PFSK-1 (cell line): ENCODE data around the gene ADAM12.

Experiments used
- FOXP2 ChIP-seq: optimal IDR thresholded peaks from 2 replicates; pipeline ENCODE3; 2011; ENCODE audit warnings: borderline replicate concordance, control low read depth, inconsistent platforms; ENCODE audit not compliant: insufficient read depth; ENCODE audit errors: extremely low read length, extremely low read depth
- POLR2AphosphoS5 ChIP-seq: IDR thresholded peaks from 2 replicates; pipeline ENCODE4 v1.6.1; 2012; ENCODE audit warnings: low read depth, mild to moderate bottlenecking, control low read depth, low read length, moderate library complexity
- REST ChIP-seq, 2 experiments: IDR thresholded peaks; 2 replicates each; pipeline versions ENCODE4 v1.6.1 to v1.8.0; 2011 to 2012; ENCODE audit warnings: low read depth in 2 of 2, low read length in 2 of 2, control low read depth in 1 of 2, inconsistent platforms in 1 of 2, mild to moderate bottlenecking in 1 of 2, moderate library complexity in 1 of 2; ENCODE audit not compliant: insufficient read depth in 1 of 2
- SIN3A ChIP-seq: IDR thresholded peaks from 2 replicates; pipeline ENCODE4 v1.6.1; 2012; ENCODE audit warnings: mild to moderate bottlenecking, low read length, moderate library complexity, borderline replicate concordance; ENCODE audit not compliant: insufficient read depth
- TAF1 ChIP-seq: IDR thresholded peaks from 2 replicates; pipeline ENCODE4 v1.6.1; 2012; ENCODE audit warnings: low read length, control low read depth, borderline replicate concordance; ENCODE audit not compliant: insufficient read depth

ADAM12 gene

DNA sequence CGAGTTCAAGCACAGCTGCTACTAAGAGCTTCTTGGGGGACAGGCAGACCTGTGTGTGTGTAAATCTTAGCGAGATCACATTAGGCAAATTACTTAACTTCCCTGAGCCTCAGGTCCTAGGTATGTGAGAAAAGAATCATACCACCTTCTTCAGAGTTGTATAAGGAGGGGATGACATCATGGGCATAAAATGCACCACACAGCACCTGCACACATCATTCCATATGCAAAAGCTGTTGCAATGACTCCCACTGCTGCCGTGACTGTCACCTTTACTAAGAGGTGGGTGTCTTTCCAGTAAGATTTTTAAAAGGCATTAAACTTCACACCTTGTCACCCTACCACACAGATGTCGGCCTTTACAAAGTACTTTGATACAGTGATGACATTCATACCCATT lies 345.9 kb downstream of the ADAM12 start:
- TF ChIP-seq POLR2AphosphoS5 (no peak), SIN3A (no peak), FOXP2 (no peak)

- TF ChIP-seq FOXP2 (no peak), POLR2AphosphoS5 (no peak), TAF1 (no peak), REST (IDR thresholded peaks at IDR 0.05; ENCODE audit: insufficient read depth in 1 of 2, low read depth in 2 of 2, low read length in 2 of 2) (no peak), SIN3A (no peak)
Measured at GRCh38 chr10:126041804-126042231, 346.5 kb downstream of the ADAM12 start.

DNA sequence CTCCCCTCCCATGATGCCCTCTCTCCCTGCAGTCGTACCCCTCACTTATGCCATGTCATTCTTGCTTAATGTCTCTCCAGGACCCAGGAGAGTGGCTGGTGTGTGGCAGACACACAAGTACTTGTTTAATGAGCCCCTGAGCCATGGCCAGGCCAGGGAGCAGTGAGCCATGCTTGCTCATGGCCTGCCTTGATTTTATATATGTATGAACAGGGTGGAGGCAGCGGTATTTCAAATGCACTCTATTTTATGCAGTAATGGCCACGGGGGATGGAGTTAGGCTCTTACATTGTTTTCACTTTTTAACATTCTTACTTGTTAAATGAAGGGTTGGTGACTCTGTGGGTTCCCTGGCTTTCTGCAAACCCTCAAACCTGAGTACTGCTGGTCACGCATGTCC lies 347.2 kb downstream of the ADAM12 start:
- TF ChIP-seq TAF1 (no peak), REST (IDR thresholded peaks at IDR 0.05; ENCODE audit: insufficient read depth in 1 of 2, low read depth in 2 of 2, low read length in 2 of 2) (no peak), POLR2AphosphoS5 (no peak), SIN3A (no peak), FOXP2 (no peak)

DNA sequence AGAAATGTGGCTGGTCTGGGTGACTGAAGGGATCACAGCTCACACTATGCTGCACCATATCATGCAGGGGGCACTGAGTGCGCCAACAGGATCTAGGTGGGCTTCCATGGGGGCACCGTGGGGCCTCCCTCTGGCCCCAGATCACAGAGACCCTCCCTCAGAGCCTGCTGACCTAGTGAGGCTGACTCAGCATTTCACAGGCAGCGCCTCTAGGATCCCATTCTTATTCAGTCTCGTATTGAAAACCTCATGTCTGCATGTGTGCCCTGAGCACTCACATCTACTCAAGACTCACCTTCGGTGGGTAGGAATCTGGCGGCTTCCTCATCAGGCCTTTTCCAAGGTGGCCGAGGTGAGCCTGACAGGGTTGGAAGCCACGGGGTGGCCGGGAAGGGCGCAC lies 350.3 kb downstream of the ADAM12 start:
- no peak for TF ChIP-seq SIN3A
- no peak for TF ChIP-seq POLR2AphosphoS5
- TF ChIP-seq FOXP2 = no peak
- TF ChIP-seq REST (IDR thresholded peaks at IDR 0.05; ENCODE audit: insufficient read depth in 1 of 2, low read depth in 2 of 2, low read length in 2 of 2) = no peak
- TF ChIP-seq TAF1 = no peak

GRCh38 chr10:126036515-126036914 lies 351.8 kb downstream of the ADAM12 start:
- no peak for TF ChIP-seq FOXP2
- no peak for TF ChIP-seq POLR2AphosphoS5
- TF ChIP-seq TAF1 = no peak
- no peak for TF ChIP-seq SIN3A
- no peak for TF ChIP-seq REST (IDR thresholded peaks at IDR 0.05; ENCODE audit: insufficient read depth in 1 of 2, low read depth in 2 of 2, low read length in 2 of 2)
